EH (cell line): ENCODE results near the gene CSTB.
A peak's percentile ranks its signal among the peaks of the same experiment; 100 is the strongest.

Experiments
- DNase-seq: peaks from one replicate; pipeline ENCODE4 v3.0.0-alpha.2; 2015; ENCODE audit warnings: low read depth

CSTB gene

DNA sequence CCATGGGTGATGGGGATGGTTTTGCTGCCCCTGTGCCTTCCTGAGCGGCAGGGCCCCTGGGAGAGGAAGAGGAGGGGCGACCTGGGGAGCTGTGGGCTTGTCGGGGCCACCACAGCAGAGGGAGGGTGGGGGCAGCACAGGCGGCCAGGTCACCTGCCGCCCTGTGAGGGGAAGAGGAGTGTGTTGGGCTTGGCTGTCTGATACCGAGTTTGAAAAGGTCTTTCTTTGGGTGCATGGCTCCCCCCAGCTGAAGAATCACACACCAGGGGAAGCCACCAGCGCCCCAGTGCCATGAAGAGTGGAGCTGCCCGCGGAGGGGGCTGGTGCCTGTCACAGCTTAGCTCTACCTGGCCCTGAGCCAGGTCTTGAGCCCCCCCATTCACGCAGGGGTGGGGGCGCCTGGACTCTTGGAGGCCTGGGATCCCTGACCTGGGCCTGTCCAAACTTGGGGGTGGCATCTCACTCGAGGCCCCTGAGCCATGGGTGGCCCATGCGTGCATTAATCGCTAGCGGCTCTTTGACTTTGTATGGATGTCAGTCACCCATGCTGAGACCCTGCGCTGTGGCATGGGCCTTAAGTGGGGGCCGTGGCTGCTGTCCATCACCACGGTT is 26.4 kb downstream of the CSTB start:
- DNase-seq: no peak

DNA sequence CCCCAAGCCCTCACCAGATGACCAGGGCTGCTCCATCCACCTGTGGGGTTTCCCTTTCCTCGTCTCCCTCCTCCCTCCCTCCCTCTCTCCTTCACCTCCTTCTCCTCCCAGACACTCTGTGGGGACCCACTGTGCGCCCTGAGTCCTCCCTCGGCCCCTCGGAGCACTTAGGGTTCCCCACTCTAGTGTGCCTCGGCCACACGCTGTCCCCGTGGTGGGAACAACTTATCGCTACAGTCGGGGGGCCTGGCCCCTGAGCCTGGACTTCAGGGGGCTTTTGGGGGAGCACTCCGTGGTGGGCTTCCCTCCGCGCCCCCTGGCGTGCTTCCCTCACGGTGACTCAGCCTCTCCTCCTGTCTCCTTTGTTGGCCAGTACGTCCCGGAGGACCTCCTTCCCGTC is 27.5 kb downstream of the CSTB start:
- no peak for DNase-seq

DNA sequence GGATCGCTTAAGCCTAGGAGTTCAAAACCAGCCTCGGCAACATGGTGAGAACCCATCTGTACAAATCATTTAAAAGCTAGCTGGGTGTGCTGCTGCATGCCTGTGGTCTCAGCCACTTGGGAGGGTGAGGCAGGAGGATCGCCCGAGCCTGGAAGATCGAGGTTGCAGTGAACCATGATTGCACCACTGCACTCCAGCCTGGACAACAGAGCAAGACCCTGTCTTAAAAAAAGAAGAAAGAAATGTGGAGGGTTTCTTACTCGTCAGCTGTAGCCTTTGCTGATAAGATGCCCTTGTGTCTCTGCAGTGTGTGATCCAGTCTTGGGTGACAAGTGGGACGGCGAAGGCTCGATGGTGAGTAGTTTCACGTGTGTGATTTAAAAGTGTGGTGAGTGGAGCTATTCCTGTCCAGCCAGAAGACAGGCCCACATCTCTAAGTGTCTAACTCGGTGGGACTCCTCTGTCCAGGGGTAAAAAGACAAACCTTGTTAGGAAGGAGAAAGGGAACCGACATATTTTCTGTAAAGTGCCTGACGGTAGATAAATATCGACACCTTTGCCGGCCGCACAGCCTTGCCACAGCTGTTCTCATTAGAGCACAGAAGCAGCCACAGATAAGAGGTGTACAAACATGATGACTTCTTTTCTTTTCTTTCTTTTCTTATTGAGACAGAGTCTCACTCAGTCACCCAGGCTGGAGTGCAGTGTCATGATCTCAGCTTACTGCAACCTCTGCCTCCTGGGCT is 30.2 kb downstream of the CSTB start:
- no peak for DNase-seq

DNA sequence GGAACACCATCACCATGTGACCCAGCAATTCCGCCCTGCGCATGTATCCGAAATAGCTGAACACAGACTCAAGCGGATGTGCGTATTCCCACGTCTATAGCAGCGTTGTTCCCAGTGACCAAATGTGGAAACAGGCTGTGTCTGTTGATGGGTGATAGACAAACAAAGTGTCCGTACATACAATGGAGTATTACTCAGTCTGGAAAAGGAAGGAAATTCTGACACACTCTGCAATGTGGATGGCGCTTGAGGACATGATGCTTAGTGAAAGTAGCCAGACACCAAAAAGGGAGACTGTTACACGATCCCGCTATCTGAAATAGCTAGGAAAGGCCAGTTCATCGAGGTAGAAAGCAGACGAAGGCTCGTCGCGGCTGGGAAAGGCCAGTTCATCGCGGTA is 31.4 kb downstream of the CSTB start:
- no peak for DNase-seq

DNA sequence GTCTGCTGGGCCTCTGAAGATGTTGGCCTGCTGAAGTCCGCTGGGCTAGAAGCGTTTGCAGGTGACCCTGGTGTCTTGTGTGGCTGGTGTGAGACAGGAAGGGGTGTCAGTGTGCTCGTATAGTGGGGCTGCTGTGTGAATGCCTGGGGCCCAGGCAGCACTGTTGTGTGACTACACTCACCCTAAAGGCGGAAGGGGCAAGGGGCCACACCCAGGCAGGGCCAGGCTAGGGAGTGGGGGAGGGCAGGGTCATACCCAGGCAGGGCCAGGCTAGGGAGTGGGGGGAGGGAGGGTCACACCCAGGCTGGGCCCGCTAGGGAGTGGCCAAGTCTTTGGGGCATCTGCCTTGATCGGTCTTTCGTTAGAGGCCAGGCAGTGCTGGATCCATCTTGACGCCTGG is 32.2 kb downstream of the CSTB start:
- DNase-seq: no peak

DNA sequence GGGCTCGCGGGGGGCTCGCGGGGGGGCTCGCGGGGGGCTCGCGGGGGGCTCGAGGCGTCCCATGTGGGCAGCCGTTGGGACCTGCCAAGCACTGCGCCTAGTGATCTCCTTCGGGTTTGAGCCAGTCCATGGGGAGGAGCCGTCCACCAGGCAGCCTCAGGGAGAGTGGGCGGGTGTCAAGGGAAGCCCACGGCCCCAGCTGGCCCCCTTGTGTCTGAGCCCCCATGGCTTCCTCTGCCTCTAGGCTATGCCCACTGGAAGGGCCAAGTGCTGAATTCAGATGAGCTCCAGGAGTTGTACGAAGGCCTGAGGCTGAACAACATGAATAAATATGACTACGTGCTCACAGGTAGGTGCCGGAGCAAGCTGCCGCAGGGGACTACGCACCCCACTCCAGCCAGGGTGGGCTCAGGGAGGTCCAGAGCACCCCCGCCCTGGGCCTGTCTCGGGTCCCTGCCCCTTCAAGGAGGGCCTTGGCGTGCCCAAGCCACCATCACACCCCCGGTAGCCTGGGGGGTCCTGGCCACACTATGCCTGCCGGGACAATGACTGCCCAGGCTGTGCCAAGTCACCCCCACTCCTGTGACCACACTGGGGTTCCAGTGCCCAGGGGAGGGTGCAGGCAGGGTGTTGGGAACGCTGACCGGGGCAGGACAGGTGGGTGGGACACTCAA is 34.5 kb downstream of the CSTB start:
- DNase-seq: no peak

DNA sequence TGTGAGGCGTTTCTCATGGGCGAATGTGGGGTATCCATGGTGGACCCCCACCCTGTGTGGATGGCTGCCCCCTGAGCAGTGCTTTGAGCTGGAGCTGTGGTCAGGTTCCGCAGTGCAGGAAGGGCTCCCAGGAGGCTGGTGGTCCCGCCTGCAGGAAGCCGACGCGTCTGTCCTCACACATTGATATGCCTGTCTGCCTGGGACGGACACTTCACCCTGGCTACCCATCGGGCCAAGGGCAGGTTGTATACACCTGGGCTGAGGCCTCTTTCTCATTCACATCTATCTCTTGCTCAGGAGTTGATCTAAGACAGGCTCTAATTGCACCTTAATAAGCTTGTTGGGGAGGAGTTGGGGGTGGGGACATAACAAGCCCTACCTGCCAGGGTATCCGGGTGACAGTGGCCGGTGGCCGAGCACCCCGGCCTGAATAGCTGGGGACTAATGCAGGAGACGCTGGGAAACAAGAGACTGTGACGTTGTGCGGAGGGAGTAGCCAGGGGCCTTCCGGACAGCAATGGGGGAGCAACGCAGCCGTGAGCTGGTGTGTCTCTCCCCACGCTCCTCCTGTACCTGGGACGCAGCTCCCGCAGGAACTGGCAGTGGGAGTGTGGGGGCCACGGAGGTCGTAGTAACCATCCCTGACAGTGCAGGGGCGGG is 35.5 kb downstream of the CSTB start:
- no peak for DNase-seq

DNA sequence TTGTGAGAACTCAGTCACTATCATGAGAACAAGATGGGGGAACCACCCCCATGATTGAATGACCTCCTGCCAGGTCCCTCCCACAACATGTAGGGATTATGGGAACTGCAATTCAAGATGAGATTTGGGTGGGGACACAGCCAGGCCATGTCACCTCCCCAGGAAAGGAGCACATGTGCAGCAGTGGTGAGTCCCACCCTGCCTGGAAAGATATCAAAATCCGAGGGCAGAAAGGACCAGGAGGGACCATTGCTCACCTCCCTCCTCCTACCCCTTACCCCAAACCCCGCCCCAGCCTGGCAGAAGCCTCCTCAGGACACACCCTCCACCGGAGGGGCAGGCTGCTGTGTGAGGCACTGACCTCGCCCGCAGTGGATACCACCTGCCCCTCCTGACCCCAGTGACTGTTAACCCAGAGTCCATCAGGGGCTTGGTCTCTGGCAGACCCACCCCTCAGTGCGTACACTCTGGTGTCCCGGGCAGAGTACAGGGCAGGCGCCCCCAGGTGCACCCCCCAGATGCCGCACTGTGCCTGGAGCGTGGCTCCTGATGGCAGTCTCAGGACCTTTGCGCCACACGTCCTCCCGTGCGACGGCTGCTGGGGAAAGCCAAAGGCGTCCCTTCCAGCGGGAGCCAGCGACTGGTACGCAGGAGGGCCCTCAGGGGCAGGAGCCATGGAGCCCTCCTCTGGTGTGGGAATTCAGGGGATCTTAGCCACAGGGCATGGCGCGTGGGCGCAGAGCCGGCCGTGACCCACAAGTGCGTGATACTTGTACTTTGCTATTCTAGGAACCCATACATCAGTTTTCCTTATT is 36.3 kb downstream of the CSTB start:
- DNase-seq: no peak

DNA sequence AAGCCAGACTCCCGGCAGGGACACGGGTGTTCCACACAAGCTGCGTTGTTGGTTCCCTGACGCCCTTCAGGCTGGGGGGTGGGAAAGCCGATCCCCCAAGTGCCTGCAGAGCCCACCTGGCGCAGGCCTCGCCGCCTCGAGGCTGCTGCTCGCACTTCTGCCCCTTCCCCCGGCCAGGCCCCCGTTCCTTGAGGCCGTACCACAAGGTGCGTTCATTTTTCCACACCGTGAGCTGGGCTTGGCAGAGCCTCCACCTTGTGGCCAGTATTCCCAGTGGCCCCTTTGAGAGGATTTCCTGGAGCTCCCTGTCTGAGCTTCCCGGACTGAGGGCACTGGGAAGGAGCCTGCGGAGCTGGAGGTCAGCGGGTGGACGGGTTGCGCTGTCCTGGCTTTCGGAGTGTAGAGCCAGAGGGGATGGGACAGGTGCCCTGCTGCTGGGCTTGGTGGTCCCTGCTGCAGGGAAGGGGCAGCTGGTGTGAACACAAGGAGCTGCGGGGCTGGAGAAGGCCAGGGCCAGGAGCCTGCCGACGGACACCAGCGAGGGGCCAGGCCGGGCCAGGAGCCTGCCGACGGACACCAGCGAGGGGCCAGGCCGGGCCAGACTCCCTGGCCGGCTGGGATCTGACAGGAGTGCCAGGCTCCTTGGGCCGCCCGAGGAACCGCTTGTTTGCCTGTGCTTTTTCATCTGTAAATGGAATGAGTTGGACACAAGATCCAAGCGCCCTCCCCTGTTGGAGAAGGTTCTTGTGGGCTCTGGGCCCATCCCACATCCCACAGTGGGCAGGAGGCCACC is 38.8 kb downstream of the CSTB start:
- DNase-seq: no peak

DNA sequence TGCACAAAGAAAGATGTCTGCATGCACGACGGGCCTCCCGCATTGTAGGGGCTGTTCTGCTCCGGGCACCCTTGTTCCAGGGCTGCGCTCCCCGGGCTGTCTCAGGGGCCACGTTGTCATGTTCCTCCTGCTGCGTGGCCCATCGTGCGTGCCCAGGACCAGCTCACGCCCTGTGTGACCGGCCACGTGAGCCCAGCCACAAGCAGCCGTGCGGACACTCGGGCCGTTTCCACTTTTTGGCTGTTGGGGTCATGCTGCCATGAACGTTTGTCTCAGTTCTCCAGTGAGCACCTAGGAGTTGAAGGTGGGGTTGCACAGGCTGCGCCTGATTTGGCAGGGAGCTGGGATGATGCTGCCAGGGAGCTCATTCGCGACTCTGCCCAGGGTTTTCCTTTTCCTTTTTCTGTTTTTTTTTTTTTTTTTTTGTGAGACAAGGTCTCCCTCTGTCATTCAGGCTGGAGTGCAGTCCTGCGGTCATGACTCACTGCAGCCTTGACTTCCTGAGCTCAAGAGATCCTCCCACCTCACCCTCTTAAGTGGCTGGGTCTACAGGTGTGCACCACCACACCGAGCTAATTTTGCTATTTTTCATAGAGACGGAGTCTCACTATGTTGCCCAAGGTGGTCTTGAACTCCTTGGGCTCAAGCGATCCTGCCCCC is 39.8 kb downstream of the CSTB start:
- no peak for DNase-seq

DNA sequence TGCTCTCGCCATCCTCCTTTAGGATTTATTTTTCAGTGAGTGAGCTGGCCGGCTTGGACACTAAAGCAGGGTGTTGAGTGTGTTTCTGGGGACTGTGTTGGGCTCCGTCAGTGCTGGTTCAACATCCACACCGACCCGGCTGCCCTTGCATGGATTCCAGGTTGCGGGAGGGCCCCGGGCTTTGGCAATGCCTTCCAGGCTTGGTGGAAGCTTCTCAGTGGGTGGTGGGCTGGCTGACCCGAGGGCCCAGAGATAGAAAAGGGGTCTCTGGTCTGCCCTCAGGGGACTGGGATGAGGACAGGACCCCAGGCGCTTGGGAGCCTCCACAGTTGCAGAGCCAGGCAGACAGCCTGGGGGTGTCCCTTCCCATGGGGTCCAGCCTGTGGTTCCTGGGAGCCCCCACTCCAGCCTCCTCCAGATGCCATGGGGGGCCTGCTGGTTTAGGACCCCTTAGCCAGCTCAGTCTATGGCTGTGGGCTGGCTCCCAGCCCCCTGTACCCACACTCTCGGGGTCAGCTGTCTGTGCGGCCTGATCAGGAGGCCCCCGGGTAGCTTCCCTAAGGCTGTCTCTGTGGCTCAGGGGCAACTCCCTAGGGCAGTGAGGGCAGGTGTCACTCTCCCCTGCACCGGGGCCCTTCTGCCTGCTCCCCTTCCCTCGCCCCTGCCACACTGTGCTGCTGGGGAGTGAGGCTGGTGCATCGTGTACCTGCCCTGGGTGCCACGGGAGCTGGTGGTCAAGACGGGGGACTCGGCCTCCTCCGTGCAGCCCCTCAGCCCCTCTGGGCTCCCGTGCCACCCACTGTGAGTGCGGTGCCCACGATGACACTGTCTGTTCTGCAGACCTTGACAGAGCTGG is 40.6 kb downstream of the CSTB start:
- no peak for DNase-seq

DNA sequence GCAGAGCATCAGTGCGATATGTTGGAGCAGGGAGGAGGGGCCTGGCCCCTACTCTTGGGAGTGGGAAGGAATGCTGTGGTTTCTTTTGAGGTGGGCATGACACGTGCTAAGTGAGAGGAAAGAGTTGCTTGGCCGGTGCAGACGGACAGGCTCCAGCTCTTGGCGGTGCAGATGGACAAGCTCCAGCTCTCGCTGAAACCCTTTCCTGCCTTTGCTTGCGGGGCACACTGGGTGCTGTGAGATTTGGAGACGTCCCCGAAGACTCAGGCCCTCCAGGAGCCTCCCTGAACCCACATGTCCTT is 41.2 kb downstream of the CSTB start:
- DNase-seq: peak; percentile 41

DNA sequence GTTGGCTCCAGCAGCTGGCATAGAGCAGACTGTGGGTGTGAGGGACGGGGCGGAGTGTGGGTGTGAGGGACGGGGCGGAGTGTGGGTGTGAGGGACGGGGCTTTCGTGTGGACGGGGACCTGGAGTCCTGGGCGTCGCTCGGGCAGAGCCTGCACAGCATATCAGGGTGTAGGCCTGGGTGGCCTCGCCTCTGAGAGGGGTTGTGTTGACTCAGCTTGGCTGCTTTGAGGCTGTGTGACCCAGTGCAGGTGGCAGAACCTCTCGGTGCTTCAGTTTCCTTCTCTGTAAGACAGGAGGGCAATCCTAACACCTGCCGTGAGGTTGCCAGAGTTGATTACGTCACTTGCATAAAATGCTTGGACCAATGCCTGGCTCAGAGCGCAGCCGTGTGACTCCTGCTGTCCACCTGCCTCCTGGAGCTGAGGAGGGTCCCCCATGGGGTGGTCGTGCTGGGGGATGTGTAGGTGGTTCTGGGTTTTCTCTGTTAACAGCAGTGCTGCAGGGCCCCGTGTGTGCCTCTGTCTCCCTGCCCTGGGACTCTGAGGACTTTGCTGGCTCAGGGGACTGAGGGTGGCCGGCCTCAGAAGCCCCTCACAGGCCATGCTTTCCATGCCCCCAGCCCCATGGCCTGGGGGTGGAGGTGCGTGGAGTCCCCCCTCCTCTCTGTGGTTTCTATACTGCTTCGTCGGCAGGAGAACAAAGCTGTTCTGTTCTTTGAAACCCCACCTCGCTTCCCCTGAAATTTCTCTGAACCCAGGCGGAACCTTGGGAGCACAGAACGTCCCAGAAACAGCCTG is 41.8 kb downstream of the CSTB start:
- no peak for DNase-seq

DNA sequence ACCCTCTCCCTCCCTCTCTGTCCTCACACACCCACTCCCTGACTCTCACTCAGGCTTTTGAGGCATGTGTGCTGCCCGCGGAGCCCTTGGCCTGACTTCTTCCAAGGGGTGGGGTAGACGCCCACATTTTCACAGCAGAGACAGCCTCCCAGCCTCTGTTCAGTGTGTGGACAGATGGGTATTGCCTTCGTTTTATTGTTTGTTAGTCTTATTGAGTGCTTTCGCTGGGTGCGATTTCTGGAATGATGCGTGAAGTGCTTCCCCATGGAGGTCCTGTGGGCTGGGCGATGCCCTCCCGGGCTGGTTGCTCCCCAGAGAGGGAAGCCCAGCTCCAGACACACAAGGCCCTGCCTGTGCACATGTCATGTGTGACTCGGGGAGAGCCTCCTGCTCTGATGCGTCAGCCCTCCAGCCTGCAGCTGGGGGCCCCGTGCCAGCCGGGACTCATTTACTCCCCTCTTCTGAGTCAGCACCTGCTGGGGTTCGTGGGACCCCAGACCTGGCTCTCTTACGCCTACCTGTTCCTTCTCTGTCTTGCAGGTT is 42.5 kb downstream of the CSTB start:
- peak; percentile 57 for DNase-seq

DNA sequence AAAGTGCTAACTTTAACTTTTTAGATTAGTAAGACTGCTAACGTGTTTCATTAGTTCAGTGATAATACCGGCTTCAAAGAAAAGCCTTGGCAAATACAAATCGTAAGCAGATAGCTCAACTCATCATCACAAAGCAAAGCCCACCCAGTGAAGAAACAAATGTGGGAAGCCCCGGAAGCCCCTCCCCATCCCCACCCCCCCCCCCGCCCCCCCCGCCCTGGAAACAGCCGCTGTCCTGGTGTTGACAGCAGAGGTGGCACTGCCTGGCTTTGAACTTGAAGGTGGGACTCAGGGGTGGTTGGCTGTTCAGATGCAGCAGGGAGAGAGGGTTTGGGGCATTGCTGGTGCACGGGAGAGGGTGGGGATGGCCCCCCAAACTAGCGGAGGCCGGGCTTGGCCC is 43.0 kb downstream of the CSTB start:
- DNase-seq: no peak

DNA sequence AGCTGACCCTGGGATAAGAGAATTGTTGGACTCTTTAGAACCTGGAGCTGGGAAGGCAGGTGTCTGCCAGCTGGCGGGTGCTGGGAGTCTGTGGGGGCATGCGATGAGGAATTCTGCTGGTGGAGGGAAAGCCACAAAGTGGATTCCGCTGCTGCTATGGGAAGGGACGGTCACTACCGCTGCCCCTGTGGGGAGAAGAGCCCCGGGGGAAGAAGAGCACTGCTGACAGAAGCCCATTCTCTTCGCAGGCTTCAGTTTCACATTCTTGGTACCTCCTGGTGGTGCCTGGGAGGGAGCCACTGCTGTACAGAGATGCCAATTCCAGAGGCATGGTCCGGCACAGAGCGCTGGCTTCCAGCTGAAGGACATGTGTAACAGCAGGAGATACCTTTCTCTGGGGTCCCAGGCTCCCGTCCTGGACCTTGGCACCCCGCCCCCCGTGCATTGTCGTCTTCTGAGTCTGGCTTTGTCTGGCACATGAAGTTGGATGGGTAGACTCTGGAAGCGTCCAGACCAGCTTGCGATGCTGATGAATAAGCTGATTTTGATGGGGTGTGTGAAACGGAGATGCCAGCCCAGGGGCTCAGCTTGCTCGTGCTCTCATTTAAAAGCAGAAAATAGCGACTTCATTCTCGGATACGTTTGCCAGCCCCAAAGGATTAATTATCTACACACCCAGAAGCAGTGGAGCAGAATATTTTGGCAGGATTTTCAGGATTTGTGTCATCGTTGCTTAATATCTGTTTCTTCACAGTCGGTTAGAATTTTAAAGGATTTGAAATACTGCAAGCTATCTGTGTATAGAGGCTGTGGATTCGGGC is 44.0 kb downstream of the CSTB start:
- no peak for DNase-seq

DNA sequence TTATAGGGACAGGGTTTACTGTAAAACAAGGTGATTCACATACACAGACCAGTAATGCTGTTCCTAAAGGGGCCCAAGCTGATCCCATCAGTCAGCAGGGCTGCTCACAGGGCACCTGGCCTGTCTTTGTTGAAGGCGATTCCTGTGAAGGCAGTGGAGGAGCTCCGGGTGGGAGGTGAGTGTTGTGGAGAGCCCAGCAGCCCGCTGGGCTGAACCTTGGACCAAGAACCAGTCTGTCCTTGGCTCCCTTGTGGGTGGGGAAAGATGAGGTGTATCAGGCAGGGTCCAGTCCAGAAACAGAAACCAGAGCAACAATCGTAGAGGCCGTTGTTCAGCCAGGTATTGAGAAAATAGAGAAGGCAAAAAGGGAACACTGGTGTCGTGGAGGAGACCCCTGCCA is 44.6 kb downstream of the CSTB start:
- DNase-seq: no peak
